ENCODE data around the gene MIXL1. TPM values are rescaled to one million over a fixed set of nuclear protein-coding genes. Genes with fewer than 3 reads are reported as not detected.

MIXL1 gene
- total and polyA plus RNA-seq, 9 donors = 0.27 to 0.98 (median 0.77) TPM

DNA sequence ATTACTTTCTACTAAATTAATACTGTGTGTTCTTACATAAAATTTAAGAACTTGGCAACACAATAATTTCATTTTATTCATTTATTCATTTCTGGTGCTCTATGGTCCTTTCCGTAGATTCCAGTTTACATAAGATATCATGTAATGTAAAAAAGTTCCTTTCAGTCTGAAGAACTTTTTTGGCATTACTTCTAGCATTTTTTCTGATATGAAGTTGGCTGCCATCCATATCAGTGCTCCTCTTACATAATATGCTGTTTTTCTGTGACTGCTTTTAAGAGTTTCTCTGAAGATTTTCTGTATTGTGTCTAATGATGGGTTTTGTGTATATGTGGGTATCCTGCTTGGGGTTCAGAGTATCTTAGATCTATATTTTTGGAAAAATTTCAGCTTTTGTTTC lies 50.7 kb downstream of the MIXL1 start:
- no peak overlapping the region for H3K4me3 ChIP-seq (ENCODE audit: low read length)
- WGBS (ENCODE audit: insufficient coverage) = no CpG with 5 or more reads among the region's 1 CpG
- peaks cover 7% of the 10 kb centered on the region for H3K36me3 ChIP-seq (ENCODE audit: control insufficient read depth, insufficient read depth, low read length)
- no peaks in the 10 kb centered on the region for H3K4me1 ChIP-seq (ENCODE audit: control insufficient read depth, insufficient read depth, low read length)
- no peaks in the 10 kb centered on the region for H3K9me3 ChIP-seq (replicated peaks; ENCODE audit: control insufficient read depth, low read depth, low read length)
- DNase-seq = peak; percentile 5
- H3K27me3 ChIP-seq (ENCODE audit: control insufficient read depth, insufficient read depth, low read length) = no peaks in the 10 kb centered on the region
- no peak overlapping the region for H3K27ac ChIP-seq (ENCODE audit: low read length)

- DNase-seq = no peak
- Histone ChIP-seq H3K36me3 (ENCODE audit: control insufficient read depth, insufficient read depth, low read length) (peaks cover 4% of the 10 kb centered on the region), H3K4me1 (ENCODE audit: control insufficient read depth, insufficient read depth, low read length) (no peaks in the 10 kb centered on the region), H3K27ac (ENCODE audit: low read length) (no peak overlapping the region), H3K9me3 (replicated peaks; ENCODE audit: control insufficient read depth, low read depth, low read length) (no peaks in the 10 kb centered on the region), H3K27me3 (ENCODE audit: control insufficient read depth, insufficient read depth, low read length) (no peaks in the 10 kb centered on the region), H3K4me3 (ENCODE audit: low read length) (no peak overlapping the region)
- WGBS (ENCODE audit: insufficient coverage) = no CpG with 5 or more reads among the region's 3 CpGs
Observed at GRCh38 chr1:226276077-226276682, 52.7 kb downstream of the MIXL1 start.

Other genes starting within 250 kb of the MIXL1 start
- gene SDE2, start 224.3 kb upstream of the MIXL1 start, total RNA-seq = 13.8 TPM
- gene SDE2, start 224.3 kb upstream of the MIXL1 start, polyA plus RNA-seq (ENCODE audit: insufficient read depth in 1 of 8, insufficient read length in 8 of 8, low replicate concordance in 1 of 8) = 10 to 100 TPM; 10.8 to 16.1 (median 13.7) TPM
- 351 TPM for gene H3-3A, start 160.9 kb upstream of the MIXL1 start, total RNA-seq
- 100 to 1,000 TPM; 603 to 754 (median 665) TPM for gene H3-3A, start 160.9 kb upstream of the MIXL1 start, polyA plus RNA-seq (ENCODE audit: insufficient read depth in 1 of 8, insufficient read length in 8 of 8, low replicate concordance in 1 of 8)
- gene ACBD3, start 36.9 kb upstream of the MIXL1 start, total RNA-seq = 32.8 TPM
- 10 to 100 TPM; 33.7 to 66.6 (median 58.8) TPM for gene ACBD3, start 36.9 kb upstream of the MIXL1 start, polyA plus RNA-seq (ENCODE audit: insufficient read depth in 1 of 8, insufficient read length in 8 of 8, low replicate concordance in 1 of 8)
- gene LIN9, start 85.5 kb downstream of the MIXL1 start, total RNA-seq = 6.6 TPM
- gene LIN9, start 85.5 kb downstream of the MIXL1 start, polyA plus RNA-seq (ENCODE audit: insufficient read depth in 1 of 8, insufficient read length in 8 of 8, low replicate concordance in 1 of 8) = 1 to 10 TPM; 6.2 to 8.2 (median 6.6) TPM
- gene PARP1, start 184.4 kb downstream of the MIXL1 start, total RNA-seq = 64.9 TPM
- gene PARP1, start 184.4 kb downstream of the MIXL1 start, polyA plus RNA-seq (ENCODE audit: insufficient read depth in 1 of 8, insufficient read length in 8 of 8, low replicate concordance in 1 of 8) = 100 to 1,000 TPM in 5 of 8 donors, 10 to 100 TPM in 3; 83.9 to 116 (median 103) TPM